Ovary (tissue), 3 donors: ENCODE measurements around the gene CD300A.

ENCODE experiments used
- CTCF ChIP-seq, 3 donors: fragments of 450-650 bp in 2 of 3; fragments of 200-600 bp in 1 of 3; IDR thresholded peaks; one replicate each; pipeline versions ENCODE4 v1.5.1 to v1.8.0; 2016 to 2022; ENCODE audit warnings: antibody characterized with exemption in 3 of 3, mild to moderate bottlenecking in 1 of 3
- EP300 ChIP-seq: sonication (generic); formaldehyde crosslinking; IDR thresholded peaks from one replicate; pipeline ENCODE4 v1.6.1; 2017; ENCODE audit warnings: antibody characterized with exemption
- POLR2A ChIP-seq: fragments of 450-650 bp; IDR thresholded peaks from one replicate; pipeline ENCODE4 v1.6.1; 2017; ENCODE audit warnings: antibody characterized with exemption, mild to moderate bottlenecking, moderate library complexity
- donor health status: DM: no; HTN: no; CAD: no.

- no peak for TF ChIP-seq CTCF (IDR thresholded peaks at IDR 0.05)
- no peak for TF ChIP-seq POLR2A
- no peak for TF ChIP-seq EP300
Measured at GRCh38 chr17:74480290-74480689, 13.9 kb downstream of the CD300A start.
